Choroid plexus epithelial cell (primary cell): ENCODE data around the gene GLP2R.

Experiments used
- DNase-seq: peaks from one replicate; pipeline ENCODE4 v3.0.0-alpha.2; 2010; ENCODE audit warnings: low read depth
- H3K4me3 ChIP-seq: 2 replicates; pipeline ENCODE4 v1.5.1; 2011; ENCODE audit warnings: low read depth, mild to moderate bottlenecking, control low read depth, low read length, moderate library complexity
- CTCF ChIP-seq: conservative IDR thresholded peaks from 2 replicates; pipeline ENCODE4 v1.5.1; 2011; ENCODE audit warnings: low read depth, mild to moderate bottlenecking, control low read depth, inconsistent platforms, low read length, moderate library complexity

The GLP2R gene

DNA sequence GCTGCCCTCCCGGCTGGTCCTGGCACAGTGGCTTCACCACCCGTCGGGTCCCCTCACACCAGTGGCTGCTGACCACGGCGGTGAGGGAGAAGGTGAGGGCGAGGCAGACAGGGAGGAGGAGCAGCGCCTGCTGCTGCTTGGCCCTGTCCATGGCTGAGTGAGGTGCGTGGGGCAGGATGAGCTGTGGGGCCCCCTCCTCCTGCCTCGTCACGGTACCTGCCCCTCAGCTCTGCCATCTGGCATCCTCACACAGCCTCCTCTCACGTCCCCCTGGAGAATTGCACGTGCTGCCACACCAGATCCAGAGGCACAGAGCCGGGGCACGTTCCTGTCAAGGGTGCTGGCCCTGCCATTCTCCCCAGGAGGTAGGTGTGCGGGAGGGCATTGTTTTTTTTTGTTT lies 3.8 kb upstream of the GLP2R start, which contains the start of gene GSG1L2:
TSS of gene GSG1L2 (minus strand) at position 159 of the 400 bp plus-strand sequence. CDS start at position 151, 8 bp downstream.
- TF ChIP-seq CTCF = no peak
- DNase-seq = no peak
- H3K4me3 ChIP-seq = no peak within 1 kb of the TSS

GRCh38 chr17:9824094-9824493 lies 1.6 kb upstream of the GLP2R start:
- TF ChIP-seq CTCF = peak; percentile 23
- DNase-seq = no peak
- no peak overlapping the region for H3K4me3 ChIP-seq

DNA sequence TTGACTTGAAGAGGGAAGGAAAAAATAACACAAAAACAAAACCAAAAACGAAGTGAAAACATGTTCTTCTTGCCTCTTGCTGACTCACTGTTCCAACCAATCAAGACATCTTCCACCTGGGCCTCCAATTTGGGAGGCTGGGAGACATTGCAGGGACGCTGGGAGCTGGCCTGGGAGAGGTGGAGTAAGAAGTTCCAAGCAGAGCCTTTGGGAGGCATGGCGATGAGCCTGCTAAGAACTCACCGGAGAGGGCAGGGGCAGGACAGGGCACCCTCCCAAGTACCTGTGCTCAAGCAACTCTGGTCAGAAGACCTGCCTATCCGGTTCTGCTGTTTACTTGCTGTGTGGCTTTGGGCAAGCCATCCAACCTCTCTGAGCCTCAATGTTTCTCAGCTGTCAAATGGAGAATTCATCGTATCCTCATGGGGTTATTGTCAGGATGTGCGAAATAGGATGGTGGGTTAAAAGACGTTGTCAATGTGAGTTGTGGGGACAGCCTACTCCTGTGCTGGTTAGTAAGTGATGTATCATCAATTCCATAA lies 856 bp upstream of the GLP2R start:
- H3K4me3 ChIP-seq = no peak overlapping the region

GRCh38 chr17:9828296-9829295 lies 2.9 kb downstream of the GLP2R start:
- no peak for TF ChIP-seq CTCF
- peak; percentile 34 for DNase-seq
- H3K4me3 ChIP-seq = no peak overlapping the region

More for the DNA sequence above, 856 bp upstream of the GLP2R start:
- no peak for TF ChIP-seq CTCF
- DNase-seq = no peak

GRCh38 chr17:9829343-9829742 lies 3.6 kb downstream of the GLP2R start:
- H3K4me3 ChIP-seq = no peak overlapping the region
- DNase-seq = no peak
- TF ChIP-seq CTCF = no peak

DNA sequence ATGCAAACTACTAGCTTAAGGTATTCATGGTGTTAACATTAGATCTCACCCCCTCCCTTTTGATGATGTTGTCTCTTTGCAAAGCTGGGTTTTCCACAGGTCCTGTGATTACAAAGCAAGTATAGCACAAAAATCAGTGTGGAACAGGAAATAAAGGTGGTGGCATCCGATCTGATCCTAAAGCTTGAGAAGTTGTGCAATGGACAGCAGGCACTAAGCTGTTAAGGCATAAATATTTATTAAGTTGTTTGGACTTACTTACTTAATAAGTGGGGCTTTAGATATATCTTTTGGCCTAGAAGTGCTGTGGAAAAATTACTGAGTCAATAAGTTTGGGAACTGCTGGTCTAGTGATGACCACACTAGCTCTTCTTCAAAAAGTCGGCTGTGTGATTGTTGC lies 5.0 kb downstream of the GLP2R start:
- no peak for TF ChIP-seq CTCF
- H3K4me3 ChIP-seq = no peak overlapping the region
- no peak for DNase-seq
